GM12873 (cell line): Measurements from ENCODE around the gene KLK14.

ENCODE experiments used
- CTCF ChIP-seq: IDR thresholded peaks from 2 replicates; pipeline ENCODE4 v1.5.1; 2012; ENCODE audit warnings: low read depth, mild to moderate bottlenecking, moderate library complexity, low read length, control low read depth; ENCODE audit not compliant: insufficient read depth; ENCODE audit errors: missing control alignments

The KLK14 gene

GRCh38 chr19:51093101-51093500, 10.4 kb upstream of the KLK14 start:
- TF ChIP-seq CTCF, result no peak

- TF ChIP-seq CTCF, result no peak
Measured at GRCh38 chr19:51091895-51092873, 9.5 kb upstream of the KLK14 start.

- TF ChIP-seq CTCF, result no peak
Measured at GRCh38 chr19:51091126-51091525, 8.4 kb upstream of the KLK14 start.

- no peak for TF ChIP-seq CTCF
Measured at GRCh38 chr19:51090471-51090870, 7.8 kb upstream of the KLK14 start.

GRCh38 chr19:51089786-51090185, 7.1 kb upstream of the KLK14 start:
- TF ChIP-seq CTCF, result no peak

GRCh38 chr19:51086153-51086850, 3.6 kb upstream of the KLK14 start:
- no peak for TF ChIP-seq CTCF

- no peak for TF ChIP-seq CTCF
Measured at GRCh38 chr19:51084505-51084904, 1.8 kb upstream of the KLK14 start.
